Measurements from ENCODE around the gene PPTC7.

Gene PPTC7

GRCh38 chr12:110568752-110569151 lies 14.4 kb downstream of the PPTC7 start:
- H3K4me3 ChIP-seq (ENCODE audit: low read depth in 1 of 2, low read length in 2 of 2), result no peak overlapping the region
- DNase-seq (no peak), ATAC-seq (ENCODE audit: insufficient read depth, low read depth) (no peak)
- peaks cover 18% of the 10 kb centered on the region for H3K9me3 ChIP-seq (ENCODE audit: insufficient read depth, low read length, severe bottlenecking)
- H3K79me2 ChIP-seq (ENCODE audit: insufficient read depth, low read length), result peaks cover 89% of the 10 kb centered on the region
- H2AFZ ChIP-seq (ENCODE audit: low read depth, low read length), result no peak overlapping the region
- H3K4me1 ChIP-seq (ENCODE audit: insufficient read depth, low read length), result no peaks in the 10 kb centered on the region
- peaks cover 10% of the 10 kb centered on the region for H3K36me3 ChIP-seq (ENCODE audit: insufficient read depth, low read length)
- H4K20me1 ChIP-seq (ENCODE audit: insufficient read depth, low read length), result peaks cover 39% of the 10 kb centered on the region
- H3K27ac ChIP-seq (ENCODE audit: low read length), result no peak overlapping the region
- no peak overlapping the region for H3K4me2 ChIP-seq (ENCODE audit: insufficient read depth, low read length)
- TF ChIP-seq CTCF (IDR thresholded peaks at IDR 0.05; ENCODE audit: borderline replicate concordance, extremely low read depth, low read length, poor library complexity, severe bottlenecking) (no peak), EZH2 (IDR thresholded peaks at IDR 0.05; ENCODE audit: borderline replicate concordance, low read depth, low read length, severe bottlenecking) (no peak)
- H3K27me3 ChIP-seq (ENCODE audit: insufficient read depth, low read length, poor library complexity), result no peaks in the 10 kb centered on the region
- no peak overlapping the region for H3K9ac ChIP-seq (ENCODE audit: low read depth, low read length)

GRCh38 chr12:110566993-110567392 lies 16.1 kb downstream of the PPTC7 start:
- Histone ChIP-seq H4K20me1 (ENCODE audit: insufficient read depth, low read length) (peaks cover 48% of the 10 kb centered on the region), H3K79me2 (ENCODE audit: insufficient read depth, low read length) (peaks cover 89% of the 10 kb centered on the region), H3K27ac (ENCODE audit: low read length) (no peak overlapping the region), H3K9ac (ENCODE audit: low read depth, low read length) (no peak overlapping the region), H3K4me1 (ENCODE audit: insufficient read depth, low read length) (no peaks in the 10 kb centered on the region), H3K4me3 (ENCODE audit: low read depth in 1 of 2, low read length in 2 of 2) (no peak overlapping the region), H3K36me3 (ENCODE audit: insufficient read depth, low read length) (peaks cover 4% of the 10 kb centered on the region; the same call in 1 of the 2 replicates), H3K27me3 (ENCODE audit: insufficient read depth, low read length, poor library complexity) (no peaks in the 10 kb centered on the region), H3K9me3 (ENCODE audit: insufficient read depth, low read length, severe bottlenecking) (peaks cover 10% of the 10 kb centered on the region), H3K4me2 (ENCODE audit: insufficient read depth, low read length) (no peak overlapping the region), H2AFZ (ENCODE audit: low read depth, low read length) (no peak overlapping the region)
- ATAC-seq (ENCODE audit: insufficient read depth, low read depth) (no peak), DNase-seq (no peak)
- no peak for TF ChIP-seq CTCF (IDR thresholded peaks at IDR 0.05; ENCODE audit: borderline replicate concordance, extremely low read depth, low read length, poor library complexity, severe bottlenecking)
- TF ChIP-seq EZH2 (IDR thresholded peaks at IDR 0.05; ENCODE audit: borderline replicate concordance, low read depth, low read length, severe bottlenecking), result no peak

GRCh38 chr12:110565894-110566871 lies 16.9 kb downstream of the PPTC7 start:
- H3K9ac ChIP-seq (ENCODE audit: low read depth, low read length), result no peak overlapping the region
- H3K27me3 ChIP-seq (ENCODE audit: insufficient read depth, low read length, poor library complexity), result no peaks in the 10 kb centered on the region
- 0 out of 2 replicates have a peak, but pooled peaks cover 3% of the 10 kb centered on the region for H3K36me3 ChIP-seq (ENCODE audit: insufficient read depth, low read length)
- TF ChIP-seq EZH2 (IDR thresholded peaks at IDR 0.05; ENCODE audit: borderline replicate concordance, low read depth, low read length, severe bottlenecking) (no peak), CTCF (IDR thresholded peaks at IDR 0.05; ENCODE audit: borderline replicate concordance, extremely low read depth, low read length, poor library complexity, severe bottlenecking) (no peak)
- DNase-seq (no peak), ATAC-seq (ENCODE audit: insufficient read depth, low read depth) (no peak)
- H3K4me2 ChIP-seq (ENCODE audit: insufficient read depth, low read length), result no peak overlapping the region
- peaks cover 56% of the 10 kb centered on the region for H4K20me1 ChIP-seq (ENCODE audit: insufficient read depth, low read length)
- peaks cover 89% of the 10 kb centered on the region for H3K79me2 ChIP-seq (ENCODE audit: insufficient read depth, low read length)
- H3K9me3 ChIP-seq (ENCODE audit: insufficient read depth, low read length, severe bottlenecking), result peaks cover 2% of the 10 kb centered on the region
- no peak overlapping the region for H3K4me3 ChIP-seq (ENCODE audit: low read depth in 1 of 2, low read length in 2 of 2)
- no peaks in the 10 kb centered on the region for H3K4me1 ChIP-seq (ENCODE audit: insufficient read depth, low read length)
- no peak overlapping the region for H2AFZ ChIP-seq (ENCODE audit: low read depth, low read length)
- H3K27ac ChIP-seq (ENCODE audit: low read length), result no peak overlapping the region
